ENCODE results near the gene ADGRV1.
"Not testable (repeated sequence)": the region's sequence is repeated elsewhere in the genome, so short reads cannot be mapped to it uniquely, and the experiment has no call there.

ADGRV1 gene

GRCh38 chr5:90947667-90948066, 389.1 kb downstream of the ADGRV1 start:
- DNase-seq (ENCODE audit: low read depth in 3 of 3) = no peak

GRCh38 chr5:90948969-90949368, 390.4 kb downstream of the ADGRV1 start:
- no peak for DNase-seq (ENCODE audit: low read depth in 3 of 3)

- DNase-seq (ENCODE audit: low read depth in 3 of 3) = no peak
Measured at GRCh38 chr5:90949469-90950358, 391.1 kb downstream of the ADGRV1 start.

- DNase-seq (ENCODE audit: low read depth in 3 of 3) = no peak
Measured at GRCh38 chr5:90955001-90955635, 396.5 kb downstream of the ADGRV1 start.

DNA sequence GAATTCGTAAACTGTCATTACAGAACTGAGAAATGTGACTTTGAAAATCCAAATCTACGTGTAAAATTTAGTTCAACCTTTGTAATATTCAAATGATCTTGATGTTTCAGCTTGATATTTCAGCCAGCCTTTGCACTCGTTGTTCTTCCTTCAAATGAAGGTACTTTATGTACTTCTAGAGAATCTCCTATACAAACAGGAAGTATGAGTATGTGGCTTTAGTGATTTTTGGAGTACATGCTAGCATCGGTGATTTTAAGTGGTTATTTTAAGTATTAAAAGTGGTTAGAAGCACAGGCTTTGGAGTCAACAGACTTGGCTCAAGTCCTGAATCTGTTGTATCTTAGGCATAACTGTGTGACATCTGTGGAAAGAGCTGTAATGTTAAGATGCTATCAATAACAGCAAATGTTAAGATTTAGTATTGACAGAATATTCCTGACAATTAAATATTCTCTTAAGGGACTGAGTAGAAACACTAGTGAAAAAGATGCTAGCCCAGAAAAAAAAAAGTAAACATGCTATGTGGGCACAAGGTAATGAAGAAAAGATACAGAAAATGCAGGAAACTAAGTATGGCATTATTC, 398.0 kb downstream of the ADGRV1 start:
- DNase-seq (ENCODE audit: low read depth in 3 of 3) = no peak

- no peak for DNase-seq (ENCODE audit: low read depth in 3 of 3)
Measured at GRCh38 chr5:90957906-90958305, 399.3 kb downstream of the ADGRV1 start.

- no peak for DNase-seq (ENCODE audit: low read depth in 3 of 3)
Measured at GRCh38 chr5:90959262-90959661, 400.7 kb downstream of the ADGRV1 start.

DNA sequence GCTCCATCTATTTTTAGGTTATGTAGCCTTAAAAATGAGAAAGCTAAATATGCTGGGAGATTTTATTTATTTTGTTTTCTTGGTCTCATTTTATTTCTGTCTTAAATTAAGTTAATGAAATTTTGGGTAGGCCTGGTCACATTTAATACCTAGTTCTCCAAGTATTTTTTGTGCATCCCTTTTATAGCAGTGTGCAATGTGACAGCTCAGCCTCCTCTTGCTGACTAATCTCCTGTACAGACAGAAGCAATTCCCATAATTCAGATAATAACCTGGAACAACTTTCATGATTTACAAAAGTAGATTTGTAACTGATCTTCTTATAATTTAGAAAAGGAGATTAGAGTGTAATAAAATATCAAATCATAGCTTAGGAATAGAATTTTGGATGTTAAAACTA, 403.9 kb downstream of the ADGRV1 start:
- no peak for DNase-seq (ENCODE audit: low read depth in 3 of 3)

DNA sequence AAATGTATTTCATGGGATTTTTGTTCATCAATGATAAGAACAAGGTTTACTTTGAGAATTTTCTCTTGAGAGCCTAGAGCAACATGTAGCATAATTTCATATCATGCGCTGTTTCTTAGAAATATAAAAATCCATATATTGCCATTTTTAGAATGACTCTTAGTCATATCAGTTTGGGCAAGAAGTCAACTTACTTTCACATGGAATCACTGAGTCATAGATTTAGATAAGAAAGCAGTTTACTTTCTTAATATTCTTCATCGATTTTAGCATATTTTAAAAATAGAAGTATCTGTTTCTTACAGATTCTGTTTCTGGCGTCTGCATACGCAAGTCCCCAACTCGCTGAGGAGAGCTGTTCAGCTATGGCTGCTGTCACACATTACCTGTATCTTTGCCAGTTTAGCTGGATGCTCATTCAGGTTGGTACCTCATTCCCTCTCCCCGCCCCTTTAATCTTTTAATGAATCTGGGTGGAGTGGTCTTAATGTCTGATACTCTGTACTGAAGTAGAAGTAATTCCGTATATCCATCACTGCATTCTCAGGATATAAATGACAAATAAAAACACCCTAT, 406.6 kb downstream of the ADGRV1 start:
- DNase-seq (ENCODE audit: low read depth in 3 of 3) = no peak

DNA sequence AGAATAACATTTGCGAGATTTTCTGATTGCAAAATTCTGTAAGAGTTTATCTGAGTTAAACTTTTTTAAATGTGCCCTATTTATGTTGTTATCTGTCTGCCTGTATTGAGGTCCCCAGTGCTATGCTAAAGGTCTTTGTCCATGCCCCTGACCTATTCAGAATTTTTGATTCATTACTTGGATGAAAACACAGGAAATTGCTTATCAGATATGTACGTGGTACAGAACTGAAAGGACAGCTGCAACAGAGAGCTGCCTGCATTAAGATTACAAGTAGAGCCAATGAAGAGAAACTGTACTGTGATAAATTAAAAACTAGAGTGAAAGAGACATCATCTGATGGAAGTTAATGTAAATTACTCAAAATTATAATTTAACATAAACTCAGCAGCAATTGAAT, 408.8 kb downstream of the ADGRV1 start:
- no peak for DNase-seq (ENCODE audit: low read depth in 3 of 3)

- DNase-seq (ENCODE audit: low read depth in 3 of 3) = no peak
Measured at GRCh38 chr5:90967851-90968250, 409.3 kb downstream of the ADGRV1 start.

GRCh38 chr5:90968319-90968718, 409.7 kb downstream of the ADGRV1 start:
- DNase-seq (ENCODE audit: low read depth in 3 of 3) = no peak

DNA sequence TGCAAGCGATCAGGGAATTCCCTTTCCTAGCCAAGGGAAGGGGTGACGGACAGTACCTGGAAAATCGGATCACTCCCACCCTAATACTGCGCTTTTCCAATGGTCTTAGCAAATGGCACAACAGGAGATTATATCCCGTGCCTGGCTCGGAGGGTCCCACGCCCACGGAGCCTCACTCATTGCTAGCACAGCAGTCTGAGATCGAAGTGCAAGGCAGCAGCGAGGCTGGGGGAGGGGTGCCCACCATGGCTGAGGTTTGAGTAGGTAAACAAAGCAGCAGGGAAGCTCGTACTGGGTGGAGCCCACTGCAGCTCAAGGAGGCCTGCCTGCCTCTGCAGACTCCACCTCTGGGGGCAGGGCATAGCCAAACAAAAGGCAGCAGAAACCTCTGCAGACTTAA, 411.3 kb downstream of the ADGRV1 start:
- DNase-seq (ENCODE audit: low read depth in 3 of 3) = not testable (repeated sequence)

DNA sequence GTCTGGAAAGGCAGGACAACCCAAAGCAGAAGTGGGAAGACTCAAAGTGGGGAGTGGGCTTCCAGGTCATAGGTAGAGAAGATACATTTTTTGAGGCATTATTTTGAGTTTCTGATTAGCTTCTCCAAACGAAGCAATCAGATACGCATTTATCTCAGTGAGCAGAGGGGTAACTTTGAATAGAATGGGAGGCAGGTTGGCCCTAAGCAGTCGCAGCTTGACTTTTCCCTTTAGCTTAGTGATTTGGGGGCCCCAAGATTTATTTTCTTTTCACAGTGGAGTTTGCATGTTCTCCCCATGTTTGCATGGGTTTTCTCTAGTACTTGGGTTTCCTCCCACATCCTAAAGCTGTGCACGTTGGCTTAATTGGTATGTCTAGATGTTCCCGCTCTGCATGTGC, 422.6 kb downstream of the ADGRV1 start:
- DNase-seq (ENCODE audit: low read depth in 3 of 3) = no peak

- DNase-seq (ENCODE audit: low read depth in 3 of 3) = no peak
Measured at GRCh38 chr5:90981821-90982220, 423.2 kb downstream of the ADGRV1 start.

- no peak for DNase-seq (ENCODE audit: low read depth in 3 of 3)
Measured at GRCh38 chr5:90982576-90982975, 424.0 kb downstream of the ADGRV1 start.

GRCh38 chr5:90983148-90983547, 424.6 kb downstream of the ADGRV1 start:
- no peak for DNase-seq (ENCODE audit: low read depth in 3 of 3)

DNA sequence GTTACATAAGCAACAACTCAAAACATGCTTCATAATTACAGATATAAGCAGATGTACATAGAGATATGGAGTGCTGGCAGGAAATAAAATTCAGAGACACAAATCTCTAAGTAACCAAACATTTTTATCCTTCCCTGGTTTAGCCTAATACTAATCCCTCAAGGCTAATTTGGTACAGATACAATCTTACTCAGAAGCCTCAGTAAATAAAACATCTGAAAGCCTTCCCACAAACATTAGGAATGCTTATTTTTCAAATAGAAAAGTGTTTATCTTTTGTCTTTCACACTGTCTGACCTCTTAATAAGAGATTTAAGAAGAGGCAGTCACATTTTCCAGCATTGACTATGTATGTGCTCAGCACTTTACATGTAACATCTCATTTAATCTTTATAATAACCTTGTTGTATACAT, 425.1 kb downstream of the ADGRV1 start:
- no peak for DNase-seq (ENCODE audit: low read depth in 3 of 3)

DNA sequence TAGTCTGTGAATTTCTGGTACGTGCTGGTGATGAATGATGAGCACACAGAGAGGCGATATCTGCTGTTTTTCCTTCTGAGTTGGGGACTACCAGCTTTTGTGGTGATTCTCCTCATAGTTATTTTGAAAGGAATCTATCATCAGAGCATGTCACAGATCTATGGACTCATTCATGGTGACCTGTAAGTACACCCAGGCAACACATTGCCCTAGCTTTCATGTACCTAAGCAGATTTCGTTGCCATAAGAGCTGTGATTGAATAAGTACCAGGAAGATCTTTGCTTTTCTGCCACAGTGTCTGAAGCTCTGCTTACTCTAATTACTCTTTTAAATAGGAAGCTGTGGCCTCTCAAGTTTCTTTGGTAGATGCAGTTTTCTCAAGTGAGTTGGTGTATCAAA, 426.7 kb downstream of the ADGRV1 start:
- DNase-seq (ENCODE audit: low read depth in 3 of 3) = no peak

GRCh38 chr5:90987726-90988125, 429.1 kb downstream of the ADGRV1 start:
- DNase-seq (ENCODE audit: low read depth in 3 of 3) = no peak

- no peak for DNase-seq (ENCODE audit: low read depth in 3 of 3)
Measured at GRCh38 chr5:90991201-90991600, 432.6 kb downstream of the ADGRV1 start.

GRCh38 chr5:90994796-90995195, 436.2 kb downstream of the ADGRV1 start:
- no peak for DNase-seq (ENCODE audit: low read depth in 3 of 3)

- no peak for DNase-seq (ENCODE audit: low read depth in 3 of 3)
Measured at GRCh38 chr5:90996089-90996488, 437.5 kb downstream of the ADGRV1 start.

Data from stimulated activated CD4-positive, alpha-beta T cell treated with anti-CD3 and anti-CD28 coated beads, TNF-alpha, amount 100 ng/mL, for 48 hours (primary cell).